K562 (cell line): ENCODE data around the gene CAPS.

Experiments used
- ELF4 ChIP-seq: fragments of 450-650 bp; formaldehyde crosslinking; IDR thresholded peaks from 2 replicates; pipeline ENCODE4 v1.4.0; 2022; ENCODE audit warnings: missing genetic modification characterization
- EP300 ChIP-seq: IDR thresholded peaks from 2 replicates; pipeline ENCODE4 v1.6.1; 2012; ENCODE audit warnings: low read length, improper control_type of control experiment
- EZH2 ChIP-seq: IDR thresholded peaks from 2 replicates; pipeline ENCODE4 v1.6.1; 2012; ENCODE audit warnings: low read depth, mild to moderate bottlenecking, inconsistent platforms, low read length, borderline replicate concordance
- POLR2AphosphoS5 ChIP-seq: IDR thresholded peaks from 2 replicates; pipeline ENCODE4 v1.6.1; 2011; ENCODE audit warnings: mild to moderate bottlenecking, low read depth, low read length, moderate library complexity; ENCODE audit not compliant: control insufficient read depth, insufficient read depth
- SP2 ChIP-seq: IDR thresholded peaks from 2 replicates; pipeline ENCODE4 v1.6.1; 2011; ENCODE audit warnings: mild to moderate bottlenecking, low read depth, low read length, moderate library complexity; ENCODE audit not compliant: poor library complexity, severe bottlenecking; ENCODE audit errors: extremely low read depth
- TBP ChIP-seq: optimal IDR thresholded peaks from 2 replicates; pipeline ENCODE3; 2011; ENCODE audit warnings: low read depth, low read length, improper control_type of control experiment
- ZNF174 ChIP-seq: fragments of 250-450 bp; sonication (Bioruptor Pico); IDR thresholded peaks from 2 replicates; pipeline ENCODE4 v1.4.0; 2020; ENCODE audit warnings: mild to moderate bottlenecking
- TF ChIP-seq, protein P1 (sequence below): fragments of 450-650 bp; formaldehyde crosslinking; IDR thresholded peaks from 2 replicates; pipeline ENCODE4 v1.4.0; 2022; ENCODE audit warnings: mild to moderate bottlenecking, moderate library complexity
- TF ChIP-seq, protein P2 (sequence below), 3 experiments: fragments of 200-800 bp in 1 of 3; sonication (Bioruptor generic) in 1 of 3; sonication (generic) in 1 of 3; formaldehyde crosslinking in 1 of 3; IDR thresholded peaks; 2 replicates each; pipeline versions ENCODE4 v1.6.1 to v1.8.0; 2016 to 2022; ENCODE audit warnings: mild to moderate bottlenecking in 2 of 3, missing compliant biosample characterization in 2 of 3, missing genetic modification characterization in 2 of 3, missing genetic modification reagents in 1 of 3

- TF ChIP-seq, protein P1, sequence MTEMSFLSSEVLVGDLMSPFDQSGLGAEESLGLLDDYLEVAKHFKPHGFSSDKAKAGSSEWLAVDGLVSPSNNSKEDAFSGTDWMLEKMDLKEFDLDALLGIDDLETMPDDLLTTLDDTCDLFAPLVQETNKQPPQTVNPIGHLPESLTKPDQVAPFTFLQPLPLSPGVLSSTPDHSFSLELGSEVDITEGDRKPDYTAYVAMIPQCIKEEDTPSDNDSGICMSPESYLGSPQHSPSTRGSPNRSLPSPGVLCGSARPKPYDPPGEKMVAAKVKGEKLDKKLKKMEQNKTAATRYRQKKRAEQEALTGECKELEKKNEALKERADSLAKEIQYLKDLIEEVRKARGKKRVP (CRISPR knock-in tag) = no peak
- TF ChIP-seq EP300 = no peak
- no peak for TF ChIP-seq ELF4 (CRISPR knock-in tag)
- no peak for TF ChIP-seq EZH2
- no peak for TF ChIP-seq POLR2AphosphoS5
- TF ChIP-seq ZNF174 (CRISPR knock-in tag) = no peak
- no peak for TF ChIP-seq TBP
- TF ChIP-seq, protein P2, sequence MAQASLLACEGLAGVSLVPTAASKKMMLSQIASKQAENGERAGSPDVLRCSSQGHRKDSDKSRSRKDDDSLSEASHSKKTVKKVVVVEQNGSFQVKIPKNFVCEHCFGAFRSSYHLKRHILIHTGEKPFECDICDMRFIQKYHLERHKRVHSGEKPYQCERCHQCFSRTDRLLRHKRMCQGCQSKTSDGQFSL (CRISPR knock-in tag; IDR thresholded peaks at IDR 0.05) = no peak
- TF ChIP-seq, protein P2 (tag; IDR thresholded peaks at IDR 0.05) = no peak
- TF ChIP-seq SP2 = no peak
Measured at GRCh38 chr19:5897189-5897969, 16.7 kb upstream of the CAPS start.
